Upper lobe of left lung (tissue), 6 donors: Measurements from ENCODE around the gene TMEM51. TPM values are rescaled to one million over a fixed set of nuclear protein-coding genes. Genes with fewer than 3 reads are reported as not detected.
"Not testable (repeated sequence)": the region's sequence is repeated elsewhere in the genome, so short reads cannot be mapped to it uniquely, and the experiment has no call there.

Source experiments
- ATAC-seq, 2 donors: fragments of 200-7000 bp; cut with Tn5 transposase; one replicate each; pipeline ENCODE4 v1.9.1; 2022; ENCODE audit warnings: mild to moderate bottlenecking in 2 of 2, moderate library complexity in 2 of 2; ENCODE audit not compliant: low FRiP score in 2 of 2
- DNase-seq, 2 donors: peaks; one replicate each; pipeline ENCODE4 v3.0.0-alpha.2; 2019 to 2020
- H3K27ac ChIP-seq, 4 donors: fragments of 200-600 bp; sonication (generic); one replicate each; pipeline ENCODE4 v1.5.1; 2016 to 2019
- H3K27me3 ChIP-seq, 4 donors: fragments of 200-600 bp; sonication (generic); one replicate each; pipeline ENCODE4 v1.5.1; 2017 to 2019
- H3K36me3 ChIP-seq, 4 donors: fragments of 200-600 bp; sonication (generic); one replicate each; pipeline ENCODE4 v1.5.1; 2016 to 2019
- H3K4me1 ChIP-seq, 4 donors: fragments of 200-600 bp; sonication (generic); one replicate each; pipeline ENCODE4 v1.5.1; 2018 to 2019
- H3K4me3 ChIP-seq, 4 donors: fragments of 200-600 bp; sonication (generic); one replicate each; pipeline ENCODE4 v1.5.1; 2017 to 2019; ENCODE audit warnings: mild to moderate bottlenecking in 2 of 4, moderate library complexity in 1 of 4
- H3K9me3 ChIP-seq, 4 donors: fragments of 200-600 bp; sonication (generic); one replicate each; pipeline ENCODE4 v1.5.1; 2018 to 2019
- EP300 ChIP-seq, 4 donors: sonication (generic); formaldehyde crosslinking; IDR thresholded peaks; one replicate each; pipeline ENCODE4 v1.5.1; 2017; ENCODE audit warnings: antibody characterized with exemption in 4 of 4, control low read depth in 2 of 4
- POLR2A ChIP-seq, 4 donors: fragments of 450-650 bp; IDR thresholded peaks; one replicate each; pipeline ENCODE4 v1.5.1; 2016 to 2017; ENCODE audit warnings: antibody characterized with exemption in 4 of 4, mild to moderate bottlenecking in 2 of 4
- POLR2AphosphoS5 ChIP-seq, 2 donors: sonication (generic); formaldehyde crosslinking; IDR thresholded peaks; one replicate each; pipeline ENCODE4 v1.5.1; 2017; ENCODE audit warnings: antibody characterized with exemption in 2 of 2
- WGBS, 2 donors: methylation state at CpG; one replicate each; pipeline ENCODE4 v1.1.5; 2017 to 2018; 5-methylcytosine and 5-hydroxymethylcytosine counted together
- total RNA-seq, 6 donors: library from RNA; depleted of rRNA in 4 of 6; stranded (reverse); fragments of >200 nt in 4 of 6; gene quantifications; one replicate each; pipeline versions ENCODE4 v1.1.0 to v1.2.1, GENCODE V29; 2016 to 2021
- TF ChIP-seq, protein P1 (sequence below), 6 experiments: fragments of 450-650 bp in 4 of 6; fragments of 200-600 bp in 2 of 6; sonication (generic) in 2 of 6; IDR thresholded peaks; one replicate each; pipeline ENCODE4 v1.5.1; 2016 to 2019; ENCODE audit warnings: antibody characterized with exemption in 6 of 6
- donor health status: DM: no; HTN: no; CAD: no; lungs with moderate emphysema.
- donor health status: DM: no; HTN: yes; CAD: no; lungs with severe emphysema.

TMEM51 gene
- total RNA-seq, 6 donors from 2014 or later: 6.3 to 22.4 (median 14.6) TPM

DNA sequence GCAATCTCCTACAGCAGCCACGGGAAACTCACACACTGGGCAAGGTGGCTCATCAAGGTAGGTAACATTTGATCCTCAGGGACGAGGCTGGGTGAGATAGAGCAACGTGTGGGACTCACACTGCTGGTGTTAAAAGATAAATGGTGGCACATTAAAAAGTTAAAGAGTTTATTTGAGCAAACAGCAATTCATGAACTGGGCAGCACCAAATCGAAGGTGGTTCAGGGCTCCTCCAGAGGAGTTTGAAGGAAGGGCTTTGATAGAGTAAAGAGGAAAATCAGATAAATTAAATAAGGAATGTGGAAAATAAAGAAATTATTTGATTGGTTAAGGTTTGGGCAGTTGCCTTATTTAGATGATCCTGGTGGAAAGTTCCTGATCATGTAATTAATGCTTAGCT, 23.6 kb upstream of the TMEM51 start:
- Histone ChIP-seq H3K27me3 (no peaks in the 10 kb centered on the region), H3K4me3 (no peak overlapping the region), H3K36me3 (no peaks in the 10 kb centered on the region), H3K9me3 (no peaks in the 10 kb centered on the region), H3K4me1 (no peaks in the 10 kb centered on the region), H3K27ac (no peak overlapping the region)
- 86 to 90% methylated on average over 4 of the region's 4 CpGs for WGBS, 2 donors
- ATAC-seq (no peak), DNase-seq (no peak)
- TF ChIP-seq POLR2A (IDR thresholded peaks at IDR 0.05) (no peak), EP300 (IDR thresholded peaks at IDR 0.05) (no peak)
- TF ChIP-seq, protein P1, sequence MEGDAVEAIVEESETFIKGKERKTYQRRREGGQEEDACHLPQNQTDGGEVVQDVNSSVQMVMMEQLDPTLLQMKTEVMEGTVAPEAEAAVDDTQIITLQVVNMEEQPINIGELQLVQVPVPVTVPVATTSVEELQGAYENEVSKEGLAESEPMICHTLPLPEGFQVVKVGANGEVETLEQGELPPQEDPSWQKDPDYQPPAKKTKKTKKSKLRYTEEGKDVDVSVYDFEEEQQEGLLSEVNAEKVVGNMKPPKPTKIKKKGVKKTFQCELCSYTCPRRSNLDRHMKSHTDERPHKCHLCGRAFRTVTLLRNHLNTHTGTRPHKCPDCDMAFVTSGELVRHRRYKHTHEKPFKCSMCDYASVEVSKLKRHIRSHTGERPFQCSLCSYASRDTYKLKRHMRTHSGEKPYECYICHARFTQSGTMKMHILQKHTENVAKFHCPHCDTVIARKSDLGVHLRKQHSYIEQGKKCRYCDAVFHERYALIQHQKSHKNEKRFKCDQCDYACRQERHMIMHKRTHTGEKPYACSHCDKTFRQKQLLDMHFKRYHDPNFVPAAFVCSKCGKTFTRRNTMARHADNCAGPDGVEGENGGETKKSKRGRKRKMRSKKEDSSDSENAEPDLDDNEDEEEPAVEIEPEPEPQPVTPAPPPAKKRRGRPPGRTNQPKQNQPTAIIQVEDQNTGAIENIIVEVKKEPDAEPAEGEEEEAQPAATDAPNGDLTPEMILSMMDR (IDR thresholded peaks at IDR 0.05): no peak

DNA sequence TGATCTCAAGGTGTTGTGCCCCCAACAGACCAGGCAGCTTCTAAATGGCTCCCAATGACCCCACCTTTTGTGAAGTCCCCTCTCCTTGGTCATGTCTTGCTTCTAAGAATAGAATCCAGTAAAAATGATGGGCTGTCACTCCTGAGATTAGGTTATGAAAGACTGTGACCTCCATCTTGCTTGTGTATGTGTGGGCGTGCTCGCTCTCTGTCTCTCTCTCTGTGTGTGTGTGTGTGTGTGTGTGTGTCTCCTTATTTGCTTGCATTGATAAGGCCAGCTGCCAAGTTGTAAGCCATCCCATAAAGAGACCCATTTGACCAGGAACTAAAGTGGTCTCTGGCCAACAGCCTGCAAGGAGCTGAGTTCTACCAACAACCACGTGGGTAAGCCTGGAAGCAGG, 22.9 kb upstream of the TMEM51 start:
- no peaks in the 10 kb centered on the region for H3K36me3 ChIP-seq
- no peaks in the 10 kb centered on the region for H3K4me1 ChIP-seq
- TF ChIP-seq POLR2A (IDR thresholded peaks at IDR 0.05): no peak
- TF ChIP-seq POLR2AphosphoS5 (IDR thresholded peaks at IDR 0.05): no peak
- TF ChIP-seq, protein P1 (IDR thresholded peaks at IDR 0.05): no peak
- no peak for DNase-seq
- WGBS, 2 donors: 85 to 93% methylated on average over 3 of the region's 3 CpGs
- no peaks in the 10 kb centered on the region for H3K27me3 ChIP-seq
- no peak overlapping the region for H3K27ac ChIP-seq
- ATAC-seq: no peak
- H3K9me3 ChIP-seq: no peaks in the 10 kb centered on the region
- no peak overlapping the region for H3K4me3 ChIP-seq

DNA sequence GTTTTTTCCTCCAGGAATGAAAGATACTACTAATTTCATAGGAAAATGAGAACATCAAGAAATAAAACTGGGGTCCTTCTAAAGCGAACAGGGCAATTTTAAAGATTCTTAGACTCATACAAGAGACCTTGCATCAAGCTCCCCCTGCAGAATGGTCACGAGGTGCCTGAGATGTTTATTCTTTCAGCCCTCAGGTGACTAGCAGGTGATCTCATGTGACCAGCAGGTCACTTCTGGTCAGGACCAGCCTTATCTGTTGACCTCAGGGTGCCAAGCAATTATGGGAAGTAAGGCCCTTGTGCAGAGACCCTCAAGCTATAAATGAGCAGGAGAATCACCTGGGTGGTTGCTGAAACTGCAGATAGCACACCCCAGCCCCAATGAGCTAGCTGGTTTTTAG, 20.6 kb upstream of the TMEM51 start:
- TF ChIP-seq, protein P1 (IDR thresholded peaks at IDR 0.05): no peak
- TF ChIP-seq POLR2A (IDR thresholded peaks at IDR 0.05) (no peak), POLR2AphosphoS5 (IDR thresholded peaks at IDR 0.05) (no peak), EP300 (IDR thresholded peaks at IDR 0.05) (no peak)
- no peaks in the 10 kb centered on the region for H3K27me3 ChIP-seq
- H3K36me3 ChIP-seq: no peaks in the 10 kb centered on the region
- H3K4me1 ChIP-seq: no peaks in the 10 kb centered on the region
- ATAC-seq (no peak), DNase-seq (no peak)
- H3K9me3 ChIP-seq: no peaks in the 10 kb centered on the region
- 70 to 76% methylated on average over 2 of the region's 2 CpGs for WGBS, 2 donors
- no peak overlapping the region for H3K4me3 ChIP-seq
- no peak overlapping the region for H3K27ac ChIP-seq

DNA sequence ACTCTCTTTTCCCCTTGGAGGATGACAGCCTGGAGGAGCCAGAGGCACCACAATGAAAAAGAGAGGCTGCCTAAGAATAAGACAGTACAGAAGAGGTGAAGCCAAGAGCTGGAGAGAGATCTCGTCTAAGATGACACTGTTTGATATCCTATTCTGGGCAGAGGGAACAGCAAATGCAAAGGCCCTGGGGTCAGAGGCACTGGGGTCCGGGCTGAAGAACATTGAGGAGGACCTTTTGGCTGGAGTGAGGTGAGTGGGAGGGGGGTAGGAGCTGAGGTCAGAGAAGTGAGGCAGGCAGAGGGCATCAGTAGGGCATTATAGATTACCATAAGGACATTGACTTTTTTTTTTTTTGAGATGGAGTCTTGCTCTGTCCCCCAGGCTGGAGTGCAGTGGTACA, 19.3 kb upstream of the TMEM51 start:
- no peaks in the 10 kb centered on the region for H3K27me3 ChIP-seq
- no peaks in the 10 kb centered on the region for H3K9me3 ChIP-seq
- H3K36me3 ChIP-seq: no peaks in the 10 kb centered on the region
- H3K27ac ChIP-seq: no peak overlapping the region
- no peak overlapping the region for H3K4me3 ChIP-seq
- ATAC-seq (no peak), DNase-seq (no peak)
- no peaks in the 10 kb centered on the region for H3K4me1 ChIP-seq
- 61 to 93% methylated on average over 2 of the region's 2 CpGs for WGBS, 2 donors
- no peak for TF ChIP-seq EP300 (IDR thresholded peaks at IDR 0.05)
- TF ChIP-seq POLR2A (IDR thresholded peaks at IDR 0.05): no peak
- TF ChIP-seq POLR2AphosphoS5 (IDR thresholded peaks at IDR 0.05): no peak
- TF ChIP-seq, protein P1 (IDR thresholded peaks at IDR 0.05): no peak

DNA sequence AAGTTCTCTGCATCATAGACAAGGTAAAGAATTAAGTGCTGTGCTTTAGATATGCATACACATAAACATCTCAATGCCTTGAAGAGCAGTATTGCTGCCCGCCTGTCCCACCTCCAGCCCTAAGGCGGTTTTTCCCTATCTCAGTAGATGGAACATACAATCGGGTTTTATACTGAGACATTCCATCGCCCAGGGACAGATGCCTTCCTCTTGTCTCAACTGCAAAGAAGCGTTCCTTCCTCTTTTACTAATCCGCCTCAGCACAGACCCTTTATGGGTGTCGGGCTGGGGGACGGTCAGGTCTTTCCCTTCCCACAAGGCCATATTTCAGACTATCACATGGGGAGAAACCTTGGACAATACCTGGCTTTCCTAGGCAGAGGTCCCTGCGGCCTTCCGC, 17.9 kb upstream of the TMEM51 start:
- 53 to 75% methylated on average over 10 of the region's 10 CpGs for WGBS, 2 donors
- not testable (repeated sequence) for ATAC-seq, H3K4me3 ChIP-seq, H3K4me1 ChIP-seq, H3K27me3 ChIP-seq, H3K36me3 ChIP-seq, H3K9me3 ChIP-seq, H3K27ac ChIP-seq, DNase-seq
